SU-DHL-6 (cell line): Measurements from ENCODE around the gene DDX31.

Experiments
- EZH2phosphoT487 ChIP-seq: fragments of 200-600 bp; sonication (generic), shearing (Covaris generic); conservative IDR thresholded peaks from 2 replicates; pipeline ENCODE4 v1.6.1; 2018; ENCODE audit warnings: mild to moderate bottlenecking, antibody characterized with exemption, low read length, moderate library complexity, mixed read lengths
- TF ChIP-seq, protein P1 (sequence below): fragments of 200-600 bp; sonication (generic); IDR thresholded peaks from one replicate; pipeline ENCODE4 v1.5.1; 2017; ENCODE audit warnings: antibody characterized with exemption, mild to moderate bottlenecking, low read length, moderate library complexity; ENCODE audit not compliant: insufficient read depth, poor library complexity, severe bottlenecking

DNA sequence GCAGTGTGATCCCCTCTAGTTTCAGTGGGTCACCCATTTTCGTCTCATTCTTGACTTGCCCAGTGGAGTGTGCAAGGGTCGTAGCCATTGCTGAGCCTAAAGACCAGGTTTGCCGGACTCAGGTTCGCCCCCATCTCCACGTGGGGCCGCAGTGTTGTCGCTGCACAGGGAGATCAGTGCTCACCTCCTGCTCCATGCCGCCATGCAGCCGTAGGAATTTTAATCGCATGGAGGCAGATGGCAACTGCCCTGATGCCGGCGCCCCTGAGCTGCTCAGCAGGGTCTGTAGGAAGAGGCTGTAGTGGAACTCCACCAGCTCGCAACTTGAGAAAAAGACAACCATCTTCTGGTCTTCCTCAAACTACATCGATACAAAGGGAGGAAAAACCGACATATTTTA, 24.1 kb downstream of the DDX31 start:
- TF ChIP-seq, protein P1, sequence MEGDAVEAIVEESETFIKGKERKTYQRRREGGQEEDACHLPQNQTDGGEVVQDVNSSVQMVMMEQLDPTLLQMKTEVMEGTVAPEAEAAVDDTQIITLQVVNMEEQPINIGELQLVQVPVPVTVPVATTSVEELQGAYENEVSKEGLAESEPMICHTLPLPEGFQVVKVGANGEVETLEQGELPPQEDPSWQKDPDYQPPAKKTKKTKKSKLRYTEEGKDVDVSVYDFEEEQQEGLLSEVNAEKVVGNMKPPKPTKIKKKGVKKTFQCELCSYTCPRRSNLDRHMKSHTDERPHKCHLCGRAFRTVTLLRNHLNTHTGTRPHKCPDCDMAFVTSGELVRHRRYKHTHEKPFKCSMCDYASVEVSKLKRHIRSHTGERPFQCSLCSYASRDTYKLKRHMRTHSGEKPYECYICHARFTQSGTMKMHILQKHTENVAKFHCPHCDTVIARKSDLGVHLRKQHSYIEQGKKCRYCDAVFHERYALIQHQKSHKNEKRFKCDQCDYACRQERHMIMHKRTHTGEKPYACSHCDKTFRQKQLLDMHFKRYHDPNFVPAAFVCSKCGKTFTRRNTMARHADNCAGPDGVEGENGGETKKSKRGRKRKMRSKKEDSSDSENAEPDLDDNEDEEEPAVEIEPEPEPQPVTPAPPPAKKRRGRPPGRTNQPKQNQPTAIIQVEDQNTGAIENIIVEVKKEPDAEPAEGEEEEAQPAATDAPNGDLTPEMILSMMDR = no peak
- TF ChIP-seq EZH2phosphoT487 = no peak
